NCI-H345 (cell line): Measurements from ENCODE around the gene GRK3.

ENCODE experiments used
- DNase-seq: peaks from one replicate; lab custom pipeline; 2025; lab: John Stamatoyannopoulos, UW

Gene GRK3

DNA sequence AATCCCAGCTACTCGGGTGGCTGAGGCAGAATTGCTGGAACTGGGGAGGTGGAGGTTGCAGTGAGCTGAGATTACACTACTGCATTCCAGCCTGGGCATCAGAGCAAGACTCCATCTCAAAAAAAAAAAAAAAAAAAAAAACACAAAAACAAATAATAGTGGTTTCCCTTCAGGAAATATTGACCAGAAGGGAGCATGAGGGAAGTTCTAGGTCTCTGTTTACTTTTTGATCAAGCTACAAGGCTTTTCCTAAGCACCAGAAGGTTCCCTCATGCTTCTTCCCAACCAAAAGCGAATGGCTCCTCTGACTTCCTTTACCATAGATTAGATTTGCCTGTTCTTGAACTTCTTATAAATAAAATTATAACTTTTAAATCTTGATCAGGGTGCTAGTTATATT is 195.8 kb downstream of the GRK3 start:
- DNase-seq, result no peak

DNA sequence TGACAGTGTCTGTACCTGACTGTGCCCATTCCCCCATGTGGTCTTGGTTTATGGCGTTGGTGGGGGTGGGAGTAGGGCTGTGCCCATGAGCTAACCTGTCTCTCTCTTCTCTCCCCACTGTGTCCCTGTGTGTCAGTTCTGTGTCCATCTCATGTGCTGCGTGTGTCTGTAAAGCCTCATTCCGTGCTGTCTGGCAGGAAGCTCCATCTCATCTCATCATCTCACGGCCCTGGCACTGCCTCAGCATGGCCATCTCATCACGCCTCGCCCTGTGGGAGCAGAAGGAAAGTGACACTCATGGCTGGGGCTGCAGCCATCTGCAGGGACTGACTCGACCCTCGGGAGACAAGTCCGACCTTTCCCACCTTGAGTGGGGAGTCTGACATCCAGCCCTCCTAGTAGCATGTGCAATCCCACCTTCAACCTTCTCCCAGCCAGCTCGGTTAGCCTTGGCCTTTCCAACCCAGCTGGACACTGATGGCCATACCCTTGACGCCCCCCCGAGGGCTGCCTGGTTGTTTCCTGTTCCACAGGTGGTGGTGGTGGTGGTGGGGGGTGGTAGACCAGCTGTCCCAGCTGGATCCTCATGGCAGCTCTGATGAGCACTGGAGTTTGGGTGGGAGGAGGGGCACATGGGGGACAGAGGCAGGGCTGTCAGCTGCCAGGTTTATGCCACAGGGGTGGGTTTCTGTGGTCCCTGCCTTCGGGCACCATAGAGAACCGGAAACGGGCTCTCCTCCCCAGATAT is 196.5 kb downstream of the GRK3 start:
- DNase-seq, result no peak

DNA sequence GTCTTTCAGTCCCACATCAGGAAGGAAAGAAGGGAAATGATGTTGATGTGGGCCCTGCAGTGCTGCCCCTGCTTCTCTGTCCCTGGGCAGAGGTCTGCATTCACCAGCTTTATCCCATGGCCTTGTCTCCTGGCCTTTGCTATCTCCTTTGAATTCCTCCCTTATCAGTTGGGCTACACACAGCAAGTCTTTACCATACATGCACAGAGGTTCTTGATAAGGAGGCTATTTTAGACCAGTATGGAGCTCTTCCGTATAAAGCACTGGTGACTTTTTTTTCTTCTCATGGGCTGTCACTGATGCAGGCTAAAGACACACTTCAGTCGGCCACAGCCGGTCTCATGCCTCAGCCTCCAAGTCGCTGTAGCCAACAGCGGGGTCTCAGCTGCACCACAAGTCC is 197.7 kb downstream of the GRK3 start:
- no peak for DNase-seq

DNA sequence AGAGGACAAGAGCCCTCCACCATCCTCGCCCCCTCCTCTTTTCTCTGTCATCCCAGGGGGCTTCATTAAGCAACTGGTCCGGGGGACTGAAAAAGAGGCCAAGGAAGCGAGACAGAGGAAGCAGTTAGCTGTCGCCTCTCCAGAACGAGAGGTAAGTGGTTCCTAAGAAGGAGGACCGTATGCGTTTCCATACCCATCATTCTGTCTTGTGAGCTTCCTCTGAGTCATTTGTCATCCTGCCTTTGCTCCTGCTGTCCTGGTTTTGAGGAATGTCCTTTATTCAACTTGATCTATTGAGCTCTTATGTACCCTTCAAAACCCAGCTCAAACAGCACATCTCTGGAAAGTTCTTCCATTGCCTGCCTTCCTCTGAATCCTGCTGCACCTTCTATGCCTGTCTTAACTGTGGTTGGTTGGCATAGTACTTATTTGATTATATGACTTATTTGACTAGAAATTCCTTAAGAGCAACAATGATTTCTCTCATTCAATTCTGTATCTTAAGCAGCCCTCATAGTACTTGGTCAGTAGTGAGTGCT is 198.8 kb downstream of the GRK3 start:
- no peak for DNase-seq

DNA sequence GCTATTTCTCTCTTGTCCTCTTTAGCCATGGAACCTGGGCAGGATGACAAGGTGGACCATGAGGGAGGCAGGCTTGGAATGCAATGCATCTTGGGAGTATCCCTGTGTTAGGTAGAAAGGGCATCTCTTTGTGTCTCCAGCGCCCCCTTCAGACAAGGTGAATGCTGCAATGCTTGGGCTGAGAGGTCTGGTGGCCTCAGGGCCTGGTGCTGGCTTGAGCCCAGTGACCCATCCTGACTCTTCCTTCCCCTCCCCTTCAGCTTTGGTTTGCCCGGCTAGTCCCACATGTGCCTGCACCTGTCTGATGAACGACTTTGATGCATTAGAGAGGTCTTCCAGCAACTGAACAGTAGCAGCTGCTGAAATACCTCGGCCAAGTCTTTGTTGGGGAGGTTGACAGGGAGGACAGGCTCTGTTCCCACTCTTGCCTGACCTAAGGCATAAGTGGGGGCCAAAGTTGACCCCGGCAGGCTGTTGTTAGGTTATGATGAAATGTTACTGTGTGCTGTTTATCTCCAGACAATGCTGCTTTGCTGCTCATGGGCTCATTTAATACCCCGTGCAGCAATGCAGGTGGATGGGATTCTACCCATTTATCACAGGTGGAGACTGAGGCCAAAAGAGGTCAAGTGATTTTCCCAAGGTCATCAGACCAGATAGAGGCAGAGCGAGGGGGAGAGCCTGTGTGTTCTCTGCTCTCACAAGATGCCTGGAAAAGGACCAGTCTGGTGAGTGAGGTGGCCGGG is 200.0 kb downstream of the GRK3 start:
- DNase-seq, result no peak

DNA sequence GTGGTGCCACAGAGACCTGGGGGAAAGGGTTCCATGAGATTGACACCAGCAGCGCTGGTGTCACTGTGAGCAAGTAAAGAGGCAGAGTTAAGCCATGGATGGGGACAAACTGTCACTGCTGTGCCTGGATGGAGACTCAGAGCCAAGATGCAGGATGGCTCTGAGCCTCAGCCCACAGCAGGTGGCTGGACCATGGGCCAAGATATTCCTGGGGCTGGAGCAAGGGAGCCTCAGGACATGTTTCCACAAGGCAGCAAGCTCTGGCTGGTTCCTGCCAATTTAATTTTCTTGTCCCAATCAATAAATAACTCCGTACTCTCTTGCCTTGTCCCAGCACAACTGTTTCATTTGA is 200.5 kb downstream of the GRK3 start:
- no peak for DNase-seq

DNA sequence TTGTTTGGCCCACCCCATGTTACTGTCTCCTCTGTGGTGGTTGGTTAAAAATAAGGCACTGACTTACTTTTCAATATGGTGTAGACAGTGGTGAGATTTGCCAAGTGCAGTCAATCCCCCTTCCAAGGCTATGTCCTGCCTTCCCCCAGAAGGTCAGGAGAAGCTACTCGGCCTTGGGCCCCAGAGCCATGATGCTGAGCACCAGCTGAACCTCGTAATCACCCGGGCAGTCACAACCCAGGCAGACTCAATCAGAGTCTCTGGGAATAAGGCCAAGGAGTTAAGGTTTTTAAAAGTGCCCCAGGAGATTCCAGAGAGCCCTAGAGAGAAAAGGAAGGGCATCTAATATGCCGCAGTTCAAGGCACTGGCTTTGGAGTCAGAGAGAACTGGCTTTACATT is 201.3 kb downstream of the GRK3 start:
- no peak for DNase-seq

DNA sequence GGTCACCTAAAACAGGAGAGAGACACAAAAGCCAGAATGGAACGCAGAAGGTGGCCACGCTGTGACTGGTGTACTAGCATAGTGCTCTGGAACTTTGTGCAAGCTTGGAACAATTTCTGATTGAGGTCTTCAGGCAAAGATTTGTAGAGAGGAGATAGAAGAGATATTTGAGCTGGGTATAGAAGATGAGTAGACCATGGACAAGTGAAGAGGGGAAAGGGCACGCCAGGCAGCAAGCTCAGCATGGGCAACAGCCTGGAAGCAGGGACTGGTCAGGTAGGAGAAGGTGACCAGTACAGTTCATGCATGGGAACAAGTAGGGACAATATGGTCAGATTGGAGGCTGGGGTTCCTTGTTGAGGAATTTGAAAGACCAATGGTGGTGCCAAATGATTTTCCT is 201.9 kb downstream of the GRK3 start:
- no peak for DNase-seq

DNA sequence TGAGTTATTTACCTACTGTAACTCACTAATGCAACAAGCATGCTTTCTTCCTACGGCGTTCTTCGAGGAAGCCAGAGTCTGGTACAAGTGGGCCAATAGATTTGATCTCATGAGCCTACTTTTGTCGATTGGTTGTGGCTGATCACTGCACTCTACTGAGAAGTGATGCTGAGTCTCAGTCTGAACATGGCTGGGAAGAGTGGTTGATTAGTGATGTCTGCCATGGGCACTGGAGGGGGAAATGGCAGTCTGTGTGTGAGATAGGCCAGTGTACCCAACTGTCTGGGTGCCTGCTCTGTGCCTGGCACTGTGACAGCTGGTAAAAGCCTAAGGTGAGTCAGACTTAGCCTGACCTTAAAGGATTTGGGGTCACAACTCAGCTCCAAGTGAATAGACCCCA is 205.9 kb downstream of the GRK3 start:
- DNase-seq, result no peak

DNA sequence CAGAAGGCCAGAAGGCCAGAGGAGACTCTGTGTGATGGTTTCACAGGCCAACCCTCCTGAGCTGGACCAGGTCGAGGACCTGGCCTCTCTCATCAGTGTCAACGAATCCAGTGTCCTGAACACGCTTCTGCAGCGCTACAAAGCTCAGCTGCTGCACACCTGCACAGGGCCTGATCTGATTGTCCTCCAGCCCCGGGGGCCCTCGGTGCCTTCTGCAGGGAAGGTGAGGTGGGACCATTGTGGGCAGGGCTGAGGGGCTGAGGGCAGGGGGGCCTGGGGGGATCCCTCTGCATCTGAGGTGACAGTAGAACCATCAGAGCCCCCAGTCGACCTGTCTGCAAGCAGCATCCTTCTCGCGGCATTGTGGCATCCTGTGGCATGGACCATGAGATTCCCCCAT is 207.8 kb downstream of the GRK3 start:
- no peak for DNase-seq

DNA sequence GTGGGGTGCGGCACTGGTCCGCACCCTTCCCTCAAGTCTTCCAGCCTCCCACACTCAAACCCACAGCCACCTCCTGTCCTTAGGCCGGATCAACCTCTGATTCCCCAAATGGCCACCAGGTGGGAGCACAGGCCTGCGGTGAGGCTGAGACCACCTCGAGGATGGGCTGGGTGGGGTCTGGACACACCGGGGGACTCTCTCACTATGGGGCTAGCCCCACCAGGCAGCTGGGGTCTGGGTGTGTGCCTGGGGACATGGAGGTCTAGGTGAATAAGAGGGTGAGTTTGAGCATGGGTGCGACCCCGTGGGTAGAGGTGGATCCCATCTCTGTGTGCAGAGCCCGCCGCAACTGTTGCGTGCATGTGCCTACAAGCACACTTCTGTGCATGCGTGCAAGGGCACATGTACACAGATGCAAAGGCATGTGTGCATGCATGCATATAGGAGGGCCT is 210.1 kb downstream of the GRK3 start:
- DNase-seq, result peak; percentile 10

DNA sequence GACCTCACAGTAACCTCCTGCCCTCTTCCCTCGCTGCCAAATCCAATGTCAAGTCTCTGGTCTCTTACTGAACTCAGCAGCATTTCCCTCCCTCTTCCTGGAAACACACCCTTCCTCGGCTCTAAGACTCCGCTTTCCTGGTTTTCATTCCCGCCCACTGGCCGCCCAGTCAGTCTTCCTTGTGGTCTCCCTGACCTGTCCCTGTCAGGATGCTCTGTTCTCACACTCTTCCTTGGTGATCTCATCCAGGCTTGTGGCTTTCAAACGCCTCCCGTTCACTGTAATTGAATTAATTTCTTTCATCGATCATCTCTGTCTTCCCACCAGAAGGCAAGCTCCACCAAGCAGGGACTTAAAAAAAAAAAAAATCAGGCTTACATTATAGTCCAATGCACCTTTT is 211.1 kb downstream of the GRK3 start:
- DNase-seq, result no peak

DNA sequence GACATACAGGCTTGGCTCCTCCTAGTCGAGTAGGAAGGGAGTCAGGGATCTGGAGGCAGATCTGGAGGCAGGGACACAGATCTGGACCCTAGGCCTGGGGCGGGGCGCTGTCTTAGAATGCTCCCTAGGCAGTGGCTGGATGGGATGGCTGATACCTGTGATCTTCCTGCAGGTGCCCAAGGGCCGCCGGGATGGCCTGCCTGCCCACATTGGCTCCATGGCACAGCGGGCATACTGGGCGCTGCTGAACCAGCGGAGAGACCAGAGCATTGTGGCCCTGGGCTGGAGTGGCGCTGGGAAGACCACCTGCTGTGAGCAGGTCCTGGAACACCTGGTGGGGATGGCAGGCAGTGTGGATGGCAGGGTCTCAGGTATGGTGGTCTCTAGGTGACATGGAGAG is 212.9 kb downstream of the GRK3 start:
- DNase-seq, result no peak

DNA sequence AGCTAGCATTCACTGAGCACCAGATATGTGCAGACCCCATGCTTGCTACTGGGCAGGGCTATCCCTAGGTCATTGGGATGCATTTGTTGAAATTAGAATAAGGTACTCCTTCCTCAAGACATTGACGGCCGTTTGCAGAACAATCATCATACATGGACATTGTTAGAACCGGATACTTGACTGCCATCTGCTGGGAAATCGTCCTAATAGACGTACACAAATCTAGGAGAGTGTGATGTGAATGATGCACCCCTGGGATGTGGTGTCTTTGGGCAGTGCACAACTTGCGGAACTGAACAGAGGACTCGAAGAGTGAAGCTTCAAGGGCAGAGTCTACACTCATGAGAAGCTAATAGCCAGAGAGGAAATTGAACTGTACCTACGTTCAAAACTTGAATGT is 213.4 kb downstream of the GRK3 start:
- DNase-seq, result no peak
